ENCODE results near the gene EFHD2. TPM values are rescaled to one million over a fixed set of nuclear protein-coding genes. Genes with fewer than 3 reads are reported as not detected.

The EFHD2 gene
- total RNA-seq, 2 donors from 2014 or later: 30.3 to 45.7 TPM

- H3K27me3 Mint-ChIP-seq (ENCODE audit: low read depth): peaks cover 23% of the 10 kb centered on the region
- H3K27ac Mint-ChIP-seq: peak overlapping the region; percentile 88
- peak overlapping the region; percentile 95 to 96 for H3K4me3 Mint-ChIP-seq
- DNase-seq (no peak), ATAC-seq (replicated peaks in 1 of 2) (no peak)
- H3K9me3 Mint-ChIP-seq: no peaks in the 10 kb centered on the region
- H3K36me3 Mint-ChIP-seq (ENCODE audit: insufficient read depth in 2 of 2): peaks cover 3 to 4% of the 10 kb centered on the region in 2 donors
- H3K4me1 Mint-ChIP-seq (ENCODE audit: low read depth): peaks cover 49% of the 10 kb centered on the region
These were observed 665 bp downstream of the EFHD2 start for GRCh38 chr1:15410223-15410883.

- H3K27ac Mint-ChIP-seq: peak overlapping the region; percentile 88
- peaks cover 3 to 4% of the 10 kb centered on the region in 2 donors for H3K36me3 Mint-ChIP-seq (ENCODE audit: insufficient read depth in 2 of 2)
- DNase-seq (peak in 1 of 2 donors; percentile 25), ATAC-seq (replicated peaks in 1 of 2) (no peak)
- H3K27me3 Mint-ChIP-seq (ENCODE audit: low read depth): peaks cover 23% of the 10 kb centered on the region
- peaks cover 54% of the 10 kb centered on the region for H3K4me1 Mint-ChIP-seq (ENCODE audit: low read depth)
- no peaks in the 10 kb centered on the region for H3K9me3 Mint-ChIP-seq
- peak overlapping the region; percentile 95 to 96 for H3K4me3 Mint-ChIP-seq
These were observed 1.2 kb downstream of the EFHD2 start for GRCh38 chr1:15410884-15411245.

- ATAC-seq (replicated peaks in 1 of 2): peak; percentile 39 to 46
- H3K36me3 Mint-ChIP-seq (ENCODE audit: insufficient read depth in 2 of 2): peaks cover 3 to 4% of the 10 kb centered on the region in 2 donors
- no peaks in the 10 kb centered on the region for H3K9me3 Mint-ChIP-seq
- H3K27me3 Mint-ChIP-seq (ENCODE audit: low read depth): peaks cover 22% of the 10 kb centered on the region
- H3K27ac Mint-ChIP-seq: peak overlapping the region; percentile 73
- peak; percentile 61 to 62 for DNase-seq
- H3K4me1 Mint-ChIP-seq (ENCODE audit: low read depth): peaks cover 62% of the 10 kb centered on the region
- H3K4me3 Mint-ChIP-seq: peak overlapping the region; percentile 95 to 96
These were observed 2.0 kb downstream of the EFHD2 start for GRCh38 chr1:15411593-15412137.

GRCh38 chr1:15412175-15412800 is 2.6 kb downstream of the EFHD2 start:
- no peaks in the 10 kb centered on the region for H3K9me3 Mint-ChIP-seq
- peaks cover 16% of the 10 kb centered on the region for H3K27me3 Mint-ChIP-seq (ENCODE audit: low read depth)
- peaks cover 3 to 4% of the 10 kb centered on the region in 2 donors for H3K36me3 Mint-ChIP-seq (ENCODE audit: insufficient read depth in 2 of 2)
- H3K4me1 Mint-ChIP-seq (ENCODE audit: low read depth): peaks cover 69% of the 10 kb centered on the region
- peak; percentile 66 to 72 for ATAC-seq (replicated peaks in 1 of 2)
- DNase-seq: peak; percentile 68 to 72
- peak overlapping the region; percentile 73 for H3K27ac Mint-ChIP-seq
- H3K4me3 Mint-ChIP-seq: peak overlapping the region; percentile 95 to 96

GRCh38 chr1:15412843-15413242 is 3.2 kb downstream of the EFHD2 start:
- H3K4me1 Mint-ChIP-seq (ENCODE audit: low read depth): peaks cover 74% of the 10 kb centered on the region
- peak overlapping the region; percentile 95 to 96 for H3K4me3 Mint-ChIP-seq
- no peaks in the 10 kb centered on the region for H3K9me3 Mint-ChIP-seq
- DNase-seq (no peak), ATAC-seq (replicated peaks in 1 of 2) (no peak)
- no peak overlapping the region for H3K27ac Mint-ChIP-seq
- peaks cover 3 to 4% of the 10 kb centered on the region in 2 donors for H3K36me3 Mint-ChIP-seq (ENCODE audit: insufficient read depth in 2 of 2)
- H3K27me3 Mint-ChIP-seq (ENCODE audit: low read depth): peaks cover 11% of the 10 kb centered on the region

- Mint-ChIP-seq H3K27me3 (ENCODE audit: low read depth) (peaks cover 5% of the 10 kb centered on the region), H3K4me3 (no peak overlapping the region), H3K9me3 (no peaks in the 10 kb centered on the region), H3K36me3 (ENCODE audit: insufficient read depth in 2 of 2) (peaks cover 3 to 4% of the 10 kb centered on the region in 2 donors), H3K27ac (no peak overlapping the region), H3K4me1 (ENCODE audit: low read depth) (peaks cover 76% of the 10 kb centered on the region)
- ATAC-seq (replicated peaks in 1 of 2) (no peak), DNase-seq (no peak)
These were observed 4.1 kb downstream of the EFHD2 start for GRCh38 chr1:15413563-15414444.

GRCh38 chr1:15414445-15414983 is 4.8 kb downstream of the EFHD2 start:
- Mint-ChIP-seq H3K9me3 (no peaks in the 10 kb centered on the region), H3K27ac (no peak overlapping the region), H3K36me3 (ENCODE audit: insufficient read depth in 2 of 2) (peaks cover 3 to 4% of the 10 kb centered on the region in 2 donors), H3K4me1 (ENCODE audit: low read depth) (peaks cover 72% of the 10 kb centered on the region), H3K4me3 (no peak overlapping the region), H3K27me3 (ENCODE audit: low read depth) (no peaks in the 10 kb centered on the region)
- no peak for DNase-seq
- no peak for ATAC-seq (replicated peaks in 1 of 2)

- Mint-ChIP-seq H3K36me3 (ENCODE audit: insufficient read depth in 2 of 2) (peaks cover 0 to 4% of the 10 kb centered on the region in 2 donors), H3K4me1 (ENCODE audit: low read depth) (peaks cover 55% of the 10 kb centered on the region), H3K27me3 (ENCODE audit: low read depth) (no peaks in the 10 kb centered on the region), H3K27ac (peak overlapping the region; percentile 17), H3K9me3 (no peaks in the 10 kb centered on the region), H3K4me3 (peak overlapping the region; percentile 71 to 73)
- ATAC-seq (replicated peaks in 1 of 2) (peak; percentile 61 to 73), DNase-seq (peak; percentile 44 to 48)
These were observed 7.6 kb downstream of the EFHD2 start for GRCh38 chr1:15417059-15417934.

- no peaks in the 10 kb centered on the region for H3K27me3 Mint-ChIP-seq (ENCODE audit: low read depth)
- ATAC-seq (replicated peaks in 1 of 2): no peak
- no peaks in the 10 kb centered on the region for H3K9me3 Mint-ChIP-seq
- no peak for DNase-seq
- peaks cover 41% of the 10 kb centered on the region for H3K4me1 Mint-ChIP-seq (ENCODE audit: low read depth)
- H3K36me3 Mint-ChIP-seq (ENCODE audit: insufficient read depth in 2 of 2): peaks cover 0 to 4% of the 10 kb centered on the region in 2 donors
- H3K27ac Mint-ChIP-seq: peak overlapping the region; percentile 38
- H3K4me3 Mint-ChIP-seq: no peak overlapping the region
These were observed 9.3 kb downstream of the EFHD2 start for GRCh38 chr1:15418806-15419515.

- Mint-ChIP-seq H3K27me3 (ENCODE audit: low read depth) (no peaks in the 10 kb centered on the region), H3K4me3 (no peak overlapping the region), H3K4me1 (ENCODE audit: low read depth) (peaks cover 21% of the 10 kb centered on the region), H3K9me3 (no peaks in the 10 kb centered on the region), H3K36me3 (ENCODE audit: insufficient read depth in 2 of 2) (no peaks in the 10 kb centered on the region), H3K27ac (peak overlapping the region; percentile 22)
- no peak for ATAC-seq (replicated peaks in 1 of 2)
- no peak for DNase-seq
These were observed 11.3 kb downstream of the EFHD2 start for GRCh38 chr1:15420853-15421465.

- ATAC-seq (replicated peaks in 1 of 2) (no peak), DNase-seq (no peak)
- Mint-ChIP-seq H3K9me3 (no peaks in the 10 kb centered on the region), H3K27me3 (ENCODE audit: low read depth) (no peaks in the 10 kb centered on the region), H3K4me1 (ENCODE audit: low read depth) (peaks cover 2% of the 10 kb centered on the region), H3K36me3 (ENCODE audit: insufficient read depth in 2 of 2) (no peaks in the 10 kb centered on the region), H3K27ac (no peak overlapping the region), H3K4me3 (no peak overlapping the region)
These were observed 13.2 kb downstream of the EFHD2 start for GRCh38 chr1:15422871-15423270.
